Thyroid gland (tissue), 4 donors: ENCODE results near the gene NAV2.

Experiments used
- POLR2A ChIP-seq, 2 donors: fragments of 450-650 bp; IDR thresholded peaks; one replicate each; pipeline ENCODE4 v1.6.1; 2017; ENCODE audit warnings: antibody characterized with exemption in 2 of 2, mild to moderate bottlenecking in 2 of 2, moderate library complexity in 1 of 2
- TF ChIP-seq, protein P1 (sequence below), 6 experiments: fragments of 200-600 bp in 3 of 6; fragments of 450-650 bp in 3 of 6; sonication (generic) in 3 of 6; IDR thresholded peaks; one replicate each; pipeline ENCODE4 v1.5.1; 2016 to 2019; ENCODE audit warnings: antibody characterized with exemption in 6 of 6, mild to moderate bottlenecking in 2 of 6, inconsistent platforms in 1 of 6, moderate library complexity in 1 of 6

DNA sequence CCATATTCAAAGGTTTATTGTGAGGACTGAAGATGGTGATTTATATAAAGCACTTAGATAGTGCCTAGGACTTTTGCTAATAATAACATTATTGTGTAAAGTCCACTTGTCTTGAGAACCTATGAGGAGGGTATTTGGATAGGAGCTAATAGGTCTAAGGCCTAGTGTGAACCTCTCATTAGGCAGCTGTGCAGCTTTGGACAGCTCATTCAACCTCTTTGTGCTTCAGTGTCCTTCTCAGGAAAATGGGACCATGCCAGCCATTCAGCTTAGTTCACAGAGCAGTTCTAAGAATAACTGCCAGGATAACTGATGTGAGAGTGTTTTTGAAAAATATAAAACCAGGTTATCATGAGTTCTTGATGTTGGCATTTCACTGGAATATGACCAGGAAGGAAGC is 56.2 kb downstream of the NAV2 start:
- TF ChIP-seq, protein P1, sequence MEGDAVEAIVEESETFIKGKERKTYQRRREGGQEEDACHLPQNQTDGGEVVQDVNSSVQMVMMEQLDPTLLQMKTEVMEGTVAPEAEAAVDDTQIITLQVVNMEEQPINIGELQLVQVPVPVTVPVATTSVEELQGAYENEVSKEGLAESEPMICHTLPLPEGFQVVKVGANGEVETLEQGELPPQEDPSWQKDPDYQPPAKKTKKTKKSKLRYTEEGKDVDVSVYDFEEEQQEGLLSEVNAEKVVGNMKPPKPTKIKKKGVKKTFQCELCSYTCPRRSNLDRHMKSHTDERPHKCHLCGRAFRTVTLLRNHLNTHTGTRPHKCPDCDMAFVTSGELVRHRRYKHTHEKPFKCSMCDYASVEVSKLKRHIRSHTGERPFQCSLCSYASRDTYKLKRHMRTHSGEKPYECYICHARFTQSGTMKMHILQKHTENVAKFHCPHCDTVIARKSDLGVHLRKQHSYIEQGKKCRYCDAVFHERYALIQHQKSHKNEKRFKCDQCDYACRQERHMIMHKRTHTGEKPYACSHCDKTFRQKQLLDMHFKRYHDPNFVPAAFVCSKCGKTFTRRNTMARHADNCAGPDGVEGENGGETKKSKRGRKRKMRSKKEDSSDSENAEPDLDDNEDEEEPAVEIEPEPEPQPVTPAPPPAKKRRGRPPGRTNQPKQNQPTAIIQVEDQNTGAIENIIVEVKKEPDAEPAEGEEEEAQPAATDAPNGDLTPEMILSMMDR (IDR thresholded peaks at IDR 0.05) = no peak
- TF ChIP-seq POLR2A (IDR thresholded peaks at IDR 0.05) = no peak
